ENCODE results near the gene PPP1R8.

GRCh38 chr1:27789540-27790041 is 41.0 kb upstream of the PPP1R8 start:
- no peak for TF ChIP-seq POLR2A (IDR thresholded peaks at IDR 0.05)
- no peak for TF ChIP-seq CTCF (IDR thresholded peaks at IDR 0.05)
